ENCODE results near the gene CREM.

The CREM gene

DNA sequence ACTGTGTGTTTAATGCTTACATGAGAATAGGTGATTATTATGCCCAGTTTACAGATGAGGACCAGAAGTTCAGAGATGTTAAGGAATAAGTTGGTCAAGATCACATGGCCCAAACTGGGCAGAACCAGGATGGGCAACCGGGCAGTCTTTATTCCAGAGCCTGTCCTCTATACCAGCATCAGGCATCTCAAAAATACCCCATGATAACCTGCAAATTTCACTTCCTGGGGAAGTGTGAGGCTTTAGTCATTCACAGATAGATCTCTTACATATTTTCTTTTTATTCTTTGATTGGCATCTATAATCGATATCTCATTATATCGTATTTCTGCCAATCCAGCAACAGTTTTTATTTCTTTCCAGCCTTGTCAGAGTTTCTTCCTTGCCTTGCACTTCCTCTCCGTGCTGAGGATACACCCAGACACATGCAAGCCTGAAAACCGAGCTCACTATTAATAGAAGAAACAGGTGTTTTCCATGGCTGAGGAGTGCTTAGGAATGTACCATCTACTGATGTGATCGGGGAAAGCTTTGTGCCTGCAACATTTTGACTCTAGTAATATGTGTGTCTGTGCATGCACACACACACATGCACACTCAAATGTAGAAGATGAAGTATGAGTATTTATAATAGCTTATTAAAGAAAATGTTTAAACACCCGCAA is 82.4 kb downstream of the CREM start:
- no peaks in the 10 kb centered on the region for H3K27me3 ChIP-seq
- no peak overlapping the region for H3K27ac ChIP-seq
- TF ChIP-seq, protein P1, sequence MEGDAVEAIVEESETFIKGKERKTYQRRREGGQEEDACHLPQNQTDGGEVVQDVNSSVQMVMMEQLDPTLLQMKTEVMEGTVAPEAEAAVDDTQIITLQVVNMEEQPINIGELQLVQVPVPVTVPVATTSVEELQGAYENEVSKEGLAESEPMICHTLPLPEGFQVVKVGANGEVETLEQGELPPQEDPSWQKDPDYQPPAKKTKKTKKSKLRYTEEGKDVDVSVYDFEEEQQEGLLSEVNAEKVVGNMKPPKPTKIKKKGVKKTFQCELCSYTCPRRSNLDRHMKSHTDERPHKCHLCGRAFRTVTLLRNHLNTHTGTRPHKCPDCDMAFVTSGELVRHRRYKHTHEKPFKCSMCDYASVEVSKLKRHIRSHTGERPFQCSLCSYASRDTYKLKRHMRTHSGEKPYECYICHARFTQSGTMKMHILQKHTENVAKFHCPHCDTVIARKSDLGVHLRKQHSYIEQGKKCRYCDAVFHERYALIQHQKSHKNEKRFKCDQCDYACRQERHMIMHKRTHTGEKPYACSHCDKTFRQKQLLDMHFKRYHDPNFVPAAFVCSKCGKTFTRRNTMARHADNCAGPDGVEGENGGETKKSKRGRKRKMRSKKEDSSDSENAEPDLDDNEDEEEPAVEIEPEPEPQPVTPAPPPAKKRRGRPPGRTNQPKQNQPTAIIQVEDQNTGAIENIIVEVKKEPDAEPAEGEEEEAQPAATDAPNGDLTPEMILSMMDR (IDR thresholded peaks at IDR 0.05), result no peak
- H3K36me3 ChIP-seq, result no peaks in the 10 kb centered on the region
- peaks cover 1 to 3% of the 10 kb centered on the region in 2 experiments for H3K4me1 ChIP-seq (ENCODE audit: control insufficient read depth in 1 of 2, insufficient read depth in 1 of 2, low read depth in 1 of 2, low read length in 1 of 2)
- H3K9me3 ChIP-seq, result no peaks in the 10 kb centered on the region
- H3K4me3 ChIP-seq (ENCODE audit: low read depth in 1 of 2, low read length in 1 of 2), result no peak overlapping the region

DNA sequence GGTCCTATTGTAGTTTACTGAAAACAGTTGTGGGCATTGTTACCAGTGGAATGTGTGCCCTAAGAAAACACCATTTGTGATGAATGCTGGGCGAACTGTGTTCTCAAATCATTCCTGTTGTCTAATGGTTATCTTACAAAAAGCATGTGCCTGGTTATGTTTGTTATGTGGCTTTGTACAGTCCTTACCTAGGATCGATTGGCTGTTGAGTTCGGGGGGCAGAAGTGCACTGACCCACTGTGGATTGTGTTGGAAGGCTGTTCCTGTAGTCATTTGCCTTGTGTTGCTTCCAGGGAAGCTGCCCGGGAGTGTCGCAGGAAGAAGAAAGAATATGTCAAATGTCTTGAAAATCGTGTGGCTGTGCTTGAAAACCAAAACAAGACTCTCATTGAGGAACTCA is 84.3 kb downstream of the CREM start:
- no peaks in the 10 kb centered on the region for H3K9me3 ChIP-seq
- peaks cover 5 to 7% of the 10 kb centered on the region in 2 experiments for H3K4me1 ChIP-seq (ENCODE audit: control insufficient read depth in 1 of 2, insufficient read depth in 1 of 2, low read depth in 1 of 2, low read length in 1 of 2)
- TF ChIP-seq, protein P1 (IDR thresholded peaks at IDR 0.05), result no peak
- H3K4me3 ChIP-seq (ENCODE audit: low read depth in 1 of 2, low read length in 1 of 2), result no peak overlapping the region
- no peaks in the 10 kb centered on the region for H3K27me3 ChIP-seq
- no peaks in the 10 kb centered on the region for H3K36me3 ChIP-seq
- H3K27ac ChIP-seq, result no peak overlapping the region

DNA sequence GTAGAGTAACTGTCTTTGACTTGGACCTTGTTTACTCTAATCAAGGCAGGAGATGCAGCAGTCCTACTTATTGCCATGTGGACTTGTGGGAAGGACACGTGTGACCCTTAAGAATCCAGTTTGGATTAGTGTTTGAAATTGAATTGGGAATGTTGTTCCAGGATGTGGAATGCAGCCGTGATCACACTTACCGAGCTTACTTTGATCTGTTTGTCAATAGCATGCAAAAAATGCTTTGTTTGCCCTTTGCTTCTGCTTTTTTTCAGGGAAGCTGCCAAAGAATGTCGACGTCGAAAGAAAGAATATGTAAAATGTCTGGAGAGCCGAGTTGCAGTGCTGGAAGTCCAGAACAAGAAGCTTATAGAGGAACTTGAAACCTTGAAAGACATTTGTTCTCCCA is 84.7 kb downstream of the CREM start:
- TF ChIP-seq, protein P1 (IDR thresholded peaks at IDR 0.05), result no peak
- Histone ChIP-seq H3K9me3 (no peaks in the 10 kb centered on the region), H3K36me3 (no peaks in the 10 kb centered on the region), H3K4me1 (ENCODE audit: control insufficient read depth in 1 of 2, insufficient read depth in 1 of 2, low read depth in 1 of 2, low read length in 1 of 2) (peaks cover 5 to 7% of the 10 kb centered on the region in 2 experiments), H3K27me3 (no peaks in the 10 kb centered on the region), H3K4me3 (ENCODE audit: low read depth in 1 of 2, low read length in 1 of 2) (no peak overlapping the region), H3K27ac (no peak overlapping the region)

DNA sequence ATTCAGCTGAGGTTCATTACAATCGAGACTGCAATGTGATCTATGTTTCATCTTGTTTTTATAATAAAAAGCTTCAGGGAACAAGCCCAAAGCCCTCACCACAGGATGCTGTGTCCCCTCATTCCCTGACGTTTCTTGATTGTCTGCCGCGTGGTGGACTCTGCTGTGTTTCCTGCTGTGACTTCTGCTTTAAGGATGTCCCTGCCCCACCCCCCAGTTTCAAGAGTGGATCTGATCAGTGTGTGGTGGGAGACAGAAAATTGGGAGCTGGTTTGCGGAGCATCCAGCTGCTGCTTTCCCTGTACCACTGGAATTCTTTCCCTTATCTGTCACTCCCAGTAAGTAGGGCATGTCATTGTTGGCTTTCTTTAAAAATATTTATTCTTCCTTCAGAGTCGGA is 86.2 kb downstream of the CREM start:
- Histone ChIP-seq H3K4me3 (ENCODE audit: low read depth in 1 of 2, low read length in 1 of 2) (no peak overlapping the region), H3K36me3 (no peaks in the 10 kb centered on the region), H3K27ac (no peak overlapping the region), H3K9me3 (no peaks in the 10 kb centered on the region), H3K4me1 (ENCODE audit: control insufficient read depth in 1 of 2, insufficient read depth in 1 of 2, low read depth in 1 of 2, low read length in 1 of 2) (peaks cover 7 to 17% of the 10 kb centered on the region in 2 experiments), H3K27me3 (no peaks in the 10 kb centered on the region)
- TF ChIP-seq, protein P1 (IDR thresholded peaks at IDR 0.05), result no peak

DNA sequence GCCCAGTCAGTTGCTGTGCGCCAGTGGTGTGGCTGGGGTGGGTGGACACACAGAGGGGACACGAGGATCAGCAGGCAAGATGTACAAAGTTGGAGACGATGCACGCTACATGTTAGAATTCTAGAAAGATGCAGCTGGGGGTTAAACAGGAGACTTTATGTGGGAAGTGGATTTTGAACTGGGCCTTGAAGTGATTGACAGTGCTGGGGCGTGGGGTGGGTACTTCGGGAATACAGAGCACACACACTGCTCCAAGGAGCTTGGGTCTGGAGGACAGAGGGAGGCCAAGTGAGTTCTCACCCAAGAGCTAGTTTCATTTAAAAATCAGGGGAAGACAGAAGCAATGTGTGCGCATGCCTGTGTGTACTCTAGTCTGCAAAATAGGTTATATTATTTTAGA is 87.1 kb downstream of the CREM start:
- H3K36me3 ChIP-seq, result no peaks in the 10 kb centered on the region
- no peaks in the 10 kb centered on the region for H3K9me3 ChIP-seq
- peaks cover 11 to 20% of the 10 kb centered on the region in 2 experiments for H3K4me1 ChIP-seq (ENCODE audit: control insufficient read depth in 1 of 2, insufficient read depth in 1 of 2, low read depth in 1 of 2, low read length in 1 of 2)
- TF ChIP-seq, protein P1 (IDR thresholded peaks at IDR 0.05), result no peak
- no peak overlapping the region for H3K27ac ChIP-seq
- no peaks in the 10 kb centered on the region for H3K27me3 ChIP-seq
- no peak overlapping the region for H3K4me3 ChIP-seq (ENCODE audit: low read depth in 1 of 2, low read length in 1 of 2)
